Measurements from ENCODE around the gene CCDC82.
"Not testable (repeated sequence)": the region's sequence is repeated elsewhere in the genome, so short reads cannot be mapped to it uniquely, and the experiment has no call there.

CCDC82 gene

GRCh38 chr11:96389720-96390487 lies at the start of gene CCDC82, which contains the start of gene JRKL:
CCDC82 (minus strand) TSS chr11:96389912; CDS start chr11:96384747, 5,165 bp downstream.
JRKL (plus strand) TSS chr11:96390013; CDS start chr11:96390650, 637 bp downstream.
- peak; percentile 96 for DNase-seq

GRCh38 chr11:96432654-96433053 lies 42.9 kb upstream of the CCDC82 start:
- DNase-seq = not testable (repeated sequence)

DNA sequence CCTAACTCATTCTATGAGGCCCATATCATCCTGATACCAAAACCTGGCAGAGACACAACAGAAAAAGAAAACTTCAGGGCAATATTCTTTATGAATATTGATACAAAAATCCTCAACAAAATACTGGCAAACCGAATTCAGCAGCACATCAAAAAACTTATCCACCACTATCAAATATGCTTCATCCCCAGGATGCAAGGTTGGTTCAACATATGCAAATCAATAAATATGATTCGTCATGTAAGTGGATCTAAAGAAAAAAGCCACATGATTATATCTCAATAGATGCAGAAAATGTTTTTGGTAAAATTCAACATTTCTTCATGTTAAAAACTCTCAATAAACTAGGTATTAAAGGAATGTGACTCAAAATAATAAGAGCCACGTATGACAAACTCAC lies 41.0 kb upstream of the CCDC82 start:
- no peak for DNase-seq

DNA sequence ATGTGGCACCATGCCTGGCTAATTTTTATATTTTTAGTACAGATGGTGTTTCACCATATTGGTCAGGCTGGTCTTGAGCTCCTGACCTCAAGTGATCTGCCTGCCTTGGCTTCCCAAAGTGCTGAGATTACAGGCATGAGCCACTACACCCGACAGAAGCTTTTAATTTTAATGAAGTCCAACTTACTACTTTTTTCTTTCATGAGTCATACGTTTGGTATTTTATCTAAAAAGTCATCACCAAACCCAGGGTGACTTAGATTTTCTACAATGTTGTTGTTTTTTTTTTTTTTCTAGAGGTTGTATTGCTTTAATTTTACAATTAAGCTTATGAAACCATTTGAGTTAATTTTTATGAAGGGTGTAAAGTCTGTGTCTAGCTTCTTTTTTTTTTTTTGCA lies 35.0 kb upstream of the CCDC82 start:
- no peak for DNase-seq

GRCh38 chr11:96413408-96413807 lies 23.7 kb upstream of the CCDC82 start:
- no peak for DNase-seq

- no peak for DNase-seq
Measured at GRCh38 chr11:96412761-96413381, 23.2 kb upstream of the CCDC82 start.

- not testable (repeated sequence) for DNase-seq
Measured at GRCh38 chr11:96411412-96411811, 21.7 kb upstream of the CCDC82 start.

DNA sequence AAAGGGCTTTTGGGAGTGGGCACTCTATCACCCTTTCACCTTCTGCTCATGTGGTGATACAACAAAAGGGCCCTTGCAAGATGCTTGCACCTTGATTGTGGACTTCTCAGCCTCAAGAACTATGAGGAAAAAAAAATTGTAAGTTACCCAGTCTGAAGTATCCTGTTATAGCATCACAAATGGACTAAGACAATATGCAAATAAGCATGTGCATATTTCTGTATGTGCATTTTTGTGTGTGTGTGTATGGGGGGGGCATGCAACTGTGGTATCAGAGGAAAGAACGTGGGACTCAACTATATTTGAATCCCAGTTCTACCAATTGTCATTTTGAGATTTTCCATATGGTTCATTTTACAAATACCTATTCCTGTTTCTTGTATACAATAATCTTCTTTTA lies 11.0 kb upstream of the CCDC82 start:
- no peak for DNase-seq

GRCh38 chr11:96397863-96398262 lies 8.2 kb upstream of the CCDC82 start:
- no peak for DNase-seq

- DNase-seq = no peak
Measured at GRCh38 chr11:96396637-96397036, 6.9 kb upstream of the CCDC82 start.

GRCh38 chr11:96394773-96395172 lies 5.1 kb upstream of the CCDC82 start:
- DNase-seq = no peak

DNA sequence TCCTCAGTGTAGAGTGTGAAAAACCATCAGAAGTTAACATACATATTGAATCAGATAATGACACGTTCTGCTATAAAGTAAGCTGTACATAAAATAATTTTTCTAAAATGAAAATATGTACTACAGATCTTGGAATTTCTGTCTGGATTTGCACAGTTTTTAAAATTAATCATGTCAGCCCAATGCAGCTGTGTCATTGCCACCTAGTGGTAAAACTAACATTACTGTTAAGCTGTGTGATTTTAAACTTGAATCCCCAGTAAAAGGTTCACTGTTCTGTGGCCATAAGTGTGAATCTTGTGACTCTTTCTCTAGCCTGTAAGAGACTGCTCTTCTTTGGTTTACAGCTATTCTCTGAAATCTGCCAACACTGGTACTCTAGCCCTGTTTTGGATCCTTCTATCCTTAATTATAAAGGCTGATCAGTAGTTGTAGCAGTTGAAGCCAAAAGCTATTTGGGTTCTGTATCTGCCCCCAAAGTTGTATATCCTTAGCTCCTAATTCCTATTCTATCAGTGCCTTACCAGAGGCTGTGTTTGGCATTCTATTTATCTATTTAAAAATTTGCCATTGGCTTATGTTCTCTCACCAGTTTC lies 4.1 kb upstream of the CCDC82 start:
- peak; percentile 54 for DNase-seq

DNA sequence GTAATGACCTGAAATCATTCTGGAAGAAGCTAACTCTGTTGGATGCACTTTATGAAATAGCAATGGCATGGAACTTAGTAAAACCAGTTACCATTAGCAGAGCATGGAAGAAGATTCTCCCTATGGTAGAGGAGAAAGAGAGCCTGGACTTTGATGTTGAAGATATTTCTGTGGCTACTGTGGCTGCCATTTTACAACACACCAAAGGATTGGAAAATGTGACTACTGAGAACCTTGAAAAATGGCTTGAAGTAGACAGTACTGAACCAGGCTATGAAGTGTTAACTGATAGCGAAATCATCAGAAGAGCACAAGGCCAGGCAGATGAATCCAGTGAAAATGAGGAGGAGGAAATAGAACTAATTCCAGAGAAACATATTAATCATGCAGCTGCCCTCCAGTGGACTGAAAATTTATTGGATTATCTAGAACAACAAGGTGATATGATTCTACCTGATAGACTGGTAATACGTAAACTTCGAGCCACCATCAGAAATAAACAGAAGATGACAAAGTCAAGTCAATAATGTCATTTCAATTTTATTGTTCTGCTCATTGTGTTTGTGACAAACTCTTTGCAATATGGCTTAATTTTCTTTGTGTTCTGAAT lies 2.1 kb upstream of the CCDC82 start:
- no peak for DNase-seq

DNA sequence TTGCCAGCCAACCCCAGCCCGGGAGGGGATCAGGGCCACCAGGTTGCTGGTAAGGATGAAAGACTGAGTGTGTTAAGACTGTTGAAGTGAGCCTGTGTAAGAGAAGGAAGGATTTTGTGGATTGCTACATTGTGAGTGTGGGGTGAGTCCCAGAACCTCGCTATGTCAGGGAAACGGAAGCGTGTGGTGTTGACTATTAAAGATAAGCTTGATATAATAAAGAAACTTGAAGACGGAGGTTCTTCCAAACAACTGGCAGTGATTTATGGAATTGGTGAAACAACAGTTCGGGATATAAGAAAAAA lies 728 bp upstream of the CCDC82 start:
- DNase-seq = no peak

DNA sequence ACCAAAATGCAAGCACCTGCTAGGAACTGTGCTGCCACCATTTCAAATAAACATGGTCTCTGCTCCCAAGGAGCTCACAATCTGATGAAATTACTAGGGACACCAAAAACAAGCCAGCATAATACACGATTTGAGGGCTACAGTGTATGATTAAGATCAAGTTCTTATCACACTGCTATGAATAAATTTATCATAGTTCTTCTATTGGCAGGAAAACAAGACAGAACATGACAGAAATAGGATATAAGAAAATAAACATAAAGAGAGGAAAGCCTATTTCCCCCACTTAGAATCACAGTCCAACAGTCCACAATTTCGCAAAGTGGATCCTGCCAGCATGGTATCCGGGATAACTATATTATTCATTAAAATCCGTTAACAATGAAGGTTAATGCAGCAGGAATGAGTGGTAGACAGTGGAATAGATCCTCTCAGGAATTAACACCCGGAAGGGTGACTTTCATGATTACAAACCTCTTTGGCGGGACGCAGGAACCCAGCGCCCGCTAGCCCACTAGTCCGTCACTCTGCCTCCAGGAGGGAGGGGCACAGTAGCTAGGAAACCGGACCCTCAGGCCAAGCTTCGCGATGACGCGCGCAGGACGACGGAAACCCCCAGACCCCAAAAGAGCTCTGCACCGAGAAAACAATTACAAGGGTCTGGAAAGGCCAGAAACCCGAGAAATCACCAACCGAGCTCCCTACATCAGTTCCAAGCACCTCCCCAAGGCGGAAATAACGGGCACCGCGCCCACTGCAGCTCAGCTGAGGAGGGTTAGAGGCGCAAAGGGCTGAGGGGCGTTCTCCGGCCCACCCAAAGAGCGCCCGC lies 607 bp downstream of the CCDC82 start:
- DNase-seq = peak; percentile 18

- DNase-seq = no peak
Measured at GRCh38 chr11:96385187-96385586, 4.5 kb downstream of the CCDC82 start.

DNA sequence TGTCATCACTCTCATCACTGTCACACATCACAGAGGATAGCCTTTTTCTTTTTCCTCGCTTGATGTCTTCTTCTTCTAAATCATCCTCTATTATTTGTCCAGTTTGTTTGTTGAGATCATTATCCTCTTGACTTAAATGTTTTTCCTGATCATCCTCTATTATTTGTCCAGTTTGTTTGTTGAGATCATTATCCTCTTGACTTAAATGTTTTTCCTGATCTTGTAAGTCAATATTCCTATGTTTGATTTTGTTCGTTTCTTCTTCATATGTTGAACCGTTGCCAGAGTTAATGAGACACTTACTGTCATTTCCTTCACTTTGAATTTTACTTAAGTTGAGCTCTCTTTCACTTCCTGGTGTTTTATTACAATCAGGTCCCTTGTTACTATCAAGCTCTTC lies 5.6 kb downstream of the CCDC82 start:
- no peak for DNase-seq

DNA sequence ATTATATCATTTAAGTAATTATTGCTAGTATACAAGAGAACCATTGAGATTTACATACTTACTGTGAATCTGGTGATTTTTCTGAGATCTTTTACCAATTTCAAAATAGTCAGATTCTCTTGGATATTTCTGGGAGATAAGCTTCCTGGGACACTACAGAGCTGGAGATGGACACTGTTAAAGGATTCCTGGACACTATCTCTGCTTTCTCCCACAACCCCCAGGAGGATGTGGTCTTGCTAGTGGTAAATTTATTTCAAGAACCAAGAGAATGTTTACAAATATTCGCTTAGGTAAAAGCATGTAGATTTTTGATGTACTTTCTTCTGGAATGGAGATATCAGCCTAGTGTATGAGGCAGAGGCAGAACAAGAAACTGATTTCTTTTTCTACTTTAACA lies 12.9 kb downstream of the CCDC82 start:
- no peak for DNase-seq

DNA sequence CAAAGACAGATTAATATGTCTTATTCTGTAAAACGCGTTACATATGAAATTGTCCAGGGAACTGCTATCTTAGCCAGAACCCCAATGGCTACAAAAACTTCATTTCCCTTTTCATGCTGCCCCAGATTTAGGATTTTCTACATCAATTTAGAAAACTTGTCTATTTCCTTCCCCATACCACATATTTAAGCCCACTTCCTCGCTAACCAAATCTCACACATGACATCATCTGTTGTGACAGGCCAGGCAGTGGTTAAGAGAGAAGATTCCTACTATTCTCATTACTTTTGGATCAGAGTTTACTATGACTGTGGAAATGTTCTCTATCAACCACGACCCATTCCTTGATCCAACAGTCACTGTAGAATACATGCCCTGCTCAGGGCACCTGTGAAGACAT lies 15.9 kb downstream of the CCDC82 start:
- no peak for DNase-seq

DNA sequence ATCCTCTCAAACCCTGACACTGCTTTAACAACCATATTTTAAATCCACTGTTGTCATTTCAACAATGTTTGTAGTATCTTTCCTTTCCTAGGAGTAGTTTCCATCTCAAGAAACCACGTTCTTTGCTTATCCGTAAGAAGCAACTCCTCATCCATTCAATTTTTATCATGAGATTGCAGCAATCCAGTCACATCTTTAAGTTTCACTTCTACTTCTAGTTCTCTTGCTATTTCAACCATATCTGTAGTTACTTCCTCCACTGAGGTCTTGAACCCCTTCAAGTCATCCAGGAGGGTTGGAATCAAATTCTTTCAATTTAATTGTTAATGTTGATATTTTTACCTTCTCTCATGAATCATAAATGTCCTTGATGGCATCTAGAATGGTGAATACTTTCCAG lies 22.4 kb downstream of the CCDC82 start:
- no peak for DNase-seq

DNA sequence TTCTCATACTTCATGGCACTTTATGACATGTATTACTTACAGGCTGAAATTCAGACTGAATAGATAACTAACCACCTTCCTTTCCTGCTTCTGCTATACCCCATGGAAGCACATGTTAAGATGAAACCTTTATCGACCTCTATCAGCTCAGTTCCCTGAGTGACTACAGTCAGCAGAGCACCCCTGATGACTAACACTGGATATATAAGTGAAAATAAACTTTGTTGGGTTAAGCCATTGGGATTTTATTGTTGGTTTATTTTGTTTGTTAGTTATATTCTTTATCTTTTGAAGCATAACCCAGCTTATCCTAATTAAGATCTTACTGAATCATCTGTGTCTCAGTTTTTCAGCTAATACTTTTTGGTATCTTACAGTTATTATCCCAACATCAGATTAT lies 23.7 kb downstream of the CCDC82 start:
- no peak for DNase-seq

DNA sequence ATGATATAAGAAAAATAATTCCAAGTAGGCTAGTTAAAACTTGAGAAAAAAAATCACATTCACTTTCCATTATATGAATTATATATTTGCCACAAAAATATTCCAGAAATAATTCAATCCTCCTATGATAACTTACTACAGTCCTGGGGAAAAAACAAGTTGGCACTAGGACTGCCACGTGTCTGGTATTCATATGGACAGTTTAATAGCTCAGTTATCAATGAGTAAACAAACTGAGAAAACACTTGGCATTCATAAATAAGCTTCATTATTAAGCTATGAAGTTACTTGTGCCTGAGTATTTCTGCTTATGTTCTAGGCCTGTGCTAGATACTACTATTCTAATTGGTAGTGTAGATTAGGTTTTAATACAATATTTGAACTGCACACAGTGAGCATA lies 24.2 kb downstream of the CCDC82 start:
- DNase-seq = no peak

DNA sequence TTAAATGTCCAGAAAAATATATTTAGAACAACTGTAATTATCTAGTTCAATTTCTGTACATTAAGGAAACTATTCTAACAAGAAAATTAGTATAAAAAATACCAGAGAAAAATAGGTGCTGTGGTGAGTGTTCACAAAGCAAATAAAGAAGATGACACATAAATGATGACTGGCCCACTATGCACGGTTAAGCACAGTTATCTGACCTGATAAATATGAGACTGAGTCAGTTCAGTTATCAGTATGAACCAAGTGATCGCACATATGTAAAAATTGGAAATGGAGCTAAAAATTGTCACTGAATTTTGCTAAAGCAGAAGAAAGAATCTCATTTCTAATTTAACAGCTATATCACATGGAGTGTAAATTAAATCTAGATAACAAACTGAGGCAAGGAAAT lies 27.9 kb downstream of the CCDC82 start:
- no peak for DNase-seq

Data from midbrain (tissue), 1 donor.